ENCODE results near the gene GATD1.

The GATD1 gene

DNA sequence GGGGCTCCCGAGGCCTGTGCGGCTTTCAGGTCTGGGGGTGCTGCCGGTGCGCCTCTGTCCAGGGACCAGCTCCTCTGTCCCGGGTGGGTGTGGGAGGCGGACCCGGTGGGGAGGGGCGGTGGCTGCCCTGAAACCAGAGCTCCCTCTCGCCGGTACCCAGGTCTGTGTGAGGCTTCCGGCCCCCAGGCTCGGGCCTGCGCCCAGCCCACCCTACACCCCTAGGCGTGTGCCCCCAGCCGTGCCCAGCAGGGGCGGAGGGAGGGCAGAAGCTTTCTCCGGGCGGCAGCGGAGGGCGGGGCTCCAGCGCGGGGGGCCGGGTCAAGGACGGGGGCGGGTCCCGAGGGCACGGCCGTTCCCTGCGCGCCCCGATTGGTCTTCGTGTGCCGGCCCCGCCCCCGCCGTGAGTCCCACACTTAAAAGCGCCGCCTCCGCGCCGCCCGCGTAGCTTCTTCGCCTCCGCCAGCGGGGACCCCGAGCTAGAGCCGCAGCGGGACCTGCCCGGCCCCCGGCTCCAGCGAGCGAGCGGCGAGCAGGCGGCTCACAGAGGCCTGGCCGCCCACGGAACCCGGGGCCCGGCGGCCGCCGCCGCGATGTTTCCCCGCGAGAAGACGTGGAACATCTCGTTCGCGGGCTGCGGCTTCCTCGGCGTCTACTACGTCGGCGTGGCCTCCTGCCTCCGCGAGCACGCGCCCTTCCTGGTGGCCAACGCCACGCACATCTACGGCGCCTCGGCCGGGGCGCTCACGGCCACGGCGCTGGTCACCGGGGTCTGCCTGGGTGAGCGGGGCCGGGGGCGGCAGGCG lies 42.0 kb upstream of the GATD1 start:
- peak overlapping the region; percentile 72 for H3K4me3 ChIP-seq (ENCODE audit: low read depth, low read length)
- DNase-seq (ENCODE audit: low read depth, low spot score), result no peak
- CTCF ChIA-PET, result interaction anchor here (0.7 to 1.4 kb wide), 5 partner anchors 14 to 79 kb away, joined by 3 to 5 read pairs (median 4); no protein-coding TSS in a partner anchor
- POLR2A ChIA-PET, result interaction anchor here (0.7 to 4.6 kb wide), 15 partner anchors 8 to 123 kb away, joined by 3 to 96 read pairs (median 6); partner anchors contain the start of genes CD151, PIDD1, RPLP2 and TMEM80
- peak; percentile 25 for TF ChIP-seq CTCF (IDR thresholded peaks at IDR 0.05; ENCODE audit: insufficient read depth, low read length, missing control alignments)

- no peak for DNase-seq (ENCODE audit: low read depth, low spot score)
- ChIA-PET CTCF (interaction anchor here (0.7 to 1.4 kb wide), 5 partner anchors 15 to 80 kb away, joined by 3 to 5 read pairs (median 4); no protein-coding TSS in a partner anchor), POLR2A (interaction anchor here (0.7 to 4.6 kb wide), 15 partner anchors 7 to 123 kb away, joined by 3 to 96 read pairs (median 6); partner anchors contain the start of genes CD151, PIDD1, RPLP2 and TMEM80)
- H3K4me3 ChIP-seq (ENCODE audit: low read depth, low read length), result peak within 1 kb of the TSS; percentile 72
- no peak for TF ChIP-seq CTCF (IDR thresholded peaks at IDR 0.05; ENCODE audit: insufficient read depth, low read length, missing control alignments)
Observed at GRCh38 chr11:818396-819128, 41.3 kb upstream of the GATD1 start, which contains the start of gene PNPLA2. PNPLA2 (plus strand) TSS chr11:818914; CDS start chr11:819719, 805 bp downstream.

DNA sequence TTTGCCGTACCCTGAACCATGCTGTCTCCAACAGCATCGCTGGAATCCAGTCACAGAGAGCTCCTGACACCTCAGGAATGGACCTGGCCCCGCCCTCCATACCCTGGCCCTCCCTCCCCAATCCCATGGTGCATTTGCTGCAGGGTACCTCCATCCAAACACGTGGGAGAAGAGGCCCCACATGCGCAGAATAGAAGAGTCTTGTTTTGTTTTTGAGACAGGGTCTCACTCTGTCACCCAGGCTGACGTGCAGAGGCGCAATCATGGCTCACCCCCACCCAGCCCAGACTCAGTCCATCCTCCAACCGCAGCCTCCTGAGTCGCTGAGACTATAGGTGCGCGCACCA lies 39.1 kb upstream of the GATD1 start:
- CTCF ChIA-PET, result interaction anchor here (1.5 to 1.7 kb wide), 2 partner anchors 11 to 18 kb away, joined by 4 read pairs; partner anchors contain the start of gene CRACR2B
- H3K4me3 ChIP-seq (ENCODE audit: low read depth, low read length), result no peak overlapping the region
- no peak for TF ChIP-seq CTCF (IDR thresholded peaks at IDR 0.05; ENCODE audit: insufficient read depth, low read length, missing control alignments)
- DNase-seq (ENCODE audit: low read depth, low spot score), result no peak
- POLR2A ChIA-PET, result interaction anchor here (1.7 kb wide), 1 partner anchor 26 kb away, joined by 5 read pairs; the partner anchor contains the start of gene TSPAN4

DNA sequence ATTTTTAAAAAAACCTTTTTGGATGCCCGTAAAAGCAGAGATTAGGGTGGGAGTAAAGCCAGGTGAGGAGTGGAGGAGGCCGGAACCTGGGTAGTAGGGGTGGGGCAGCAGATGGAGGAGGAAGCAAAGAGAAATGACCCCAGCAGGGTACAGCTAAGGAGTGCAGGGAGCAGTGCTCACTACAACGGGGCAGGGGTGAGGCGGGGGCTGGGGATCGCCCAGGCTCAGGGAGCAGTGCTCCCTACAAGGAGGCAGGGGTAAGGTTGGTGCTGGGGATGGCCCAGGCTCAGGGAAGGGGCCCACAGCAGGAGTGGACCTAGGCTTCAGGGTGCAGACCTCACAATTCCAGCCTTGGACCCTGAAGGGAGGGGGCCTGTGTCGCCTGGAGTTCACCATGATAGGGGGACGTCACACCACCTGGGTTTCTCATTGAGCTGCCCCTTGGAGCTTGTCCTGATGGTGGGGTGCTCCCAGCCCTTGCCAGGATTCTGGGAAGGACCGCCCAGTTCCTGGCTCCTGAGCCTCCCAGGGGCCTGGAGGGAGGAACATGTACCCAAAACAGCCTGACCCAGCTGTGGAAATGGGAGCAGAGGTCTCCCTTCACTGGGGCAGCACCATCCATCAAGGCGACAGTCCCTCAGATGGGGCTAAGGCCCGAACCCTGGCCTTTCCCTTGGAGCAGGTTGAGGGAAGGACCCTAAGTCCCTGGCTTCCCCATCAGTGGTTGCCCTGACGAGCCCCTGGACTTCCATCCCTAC lies 38.6 kb upstream of the GATD1 start:
- POLR2A ChIA-PET, result interaction anchor here (1.7 kb wide), 1 partner anchor 27 kb away, joined by 5 read pairs; the partner anchor contains the start of gene TSPAN4
- H3K4me3 ChIP-seq (ENCODE audit: low read depth, low read length), result no peak overlapping the region
- no peak for DNase-seq (ENCODE audit: low read depth, low spot score)
- no peak for TF ChIP-seq CTCF (IDR thresholded peaks at IDR 0.05; ENCODE audit: insufficient read depth, low read length, missing control alignments)
- CTCF ChIA-PET, result interaction anchor here (1.5 to 1.7 kb wide), 2 partner anchors 12 to 19 kb away, joined by 4 read pairs; partner anchors contain the start of gene CRACR2B

GRCh38 chr11:813456-814096 lies 36.3 kb upstream of the GATD1 start:
- H3K4me3 ChIP-seq (ENCODE audit: low read depth, low read length), result no peak overlapping the region
- POLR2A ChIA-PET, result no interaction called here
- TF ChIP-seq CTCF (IDR thresholded peaks at IDR 0.05; ENCODE audit: insufficient read depth, low read length, missing control alignments), result no peak
- no peak for DNase-seq (ENCODE audit: low read depth, low spot score)
- CTCF ChIA-PET, result no interaction called here
